Vagina (tissue), 2 donors: ENCODE measurements around the gene PIK3R3. TPM values are rescaled to one million over a fixed set of nuclear protein-coding genes. Genes with fewer than 3 reads are reported as not detected.

ENCODE experiments used
- DNase-seq, 2 donors: peaks; one replicate each; pipeline ENCODE4 v3.0.0-alpha.2; 2017; ENCODE audit errors: extremely low spot score in 2 of 2
- H3K27ac ChIP-seq: fragments of 200-600 bp; sonication (generic); one replicate; pipeline ENCODE4 v1.5.1; 2019
- H3K27me3 ChIP-seq: fragments of 200-600 bp; sonication (generic); one replicate; pipeline ENCODE4 v1.5.1; 2019
- H3K36me3 ChIP-seq, 2 donors: fragments of 200-600 bp; sonication (generic); one replicate each; pipeline ENCODE4 v1.5.1; 2017 to 2019
- H3K4me1 ChIP-seq: fragments of 200-600 bp; sonication (generic); one replicate; pipeline ENCODE4 v1.5.1; 2019
- H3K4me3 ChIP-seq, 2 donors: fragments of 200-600 bp; sonication (generic); 1 replicate in 1 of 2; 2 replicates in 1 of 2; pipeline ENCODE4 v1.5.1; 2016 to 2019
- H3K9me3 ChIP-seq: fragments of 200-600 bp; sonication (generic); one replicate; pipeline ENCODE4 v1.5.1; 2019
- POLR2A ChIP-seq, 2 donors: fragments of 450-650 bp; IDR thresholded peaks; one replicate each; pipeline ENCODE4 v1.6.1; 2017; ENCODE audit warnings: antibody characterized with exemption in 2 of 2, mild to moderate bottlenecking in 2 of 2, moderate library complexity in 2 of 2
- POLR2AphosphoS5 ChIP-seq, 2 donors: sonication (generic); formaldehyde crosslinking; IDR thresholded peaks; one replicate each; pipeline ENCODE4 v1.9.0; 2017; ENCODE audit warnings: antibody characterized with exemption in 2 of 2, mild to moderate bottlenecking in 2 of 2, low read depth in 1 of 2; ENCODE audit not compliant: insufficient read depth in 1 of 2
- intact Hi-C: fragments of 100-400 bp; cut with DNase I; formaldehyde crosslinking; loops from one replicate; pipeline ENCODE4 v1.15.1; 2023
- total RNA-seq: library from RNA; depleted of rRNA; stranded (reverse); fragments of >200 nt; gene quantifications from one replicate; pipeline ENCODE4 v1.2.3, GENCODE V29; 2016
- TF ChIP-seq, protein P1 (sequence below), 3 experiments: fragments of 450-650 bp in 2 of 3; fragments of 200-600 bp in 1 of 3; sonication (generic) in 1 of 3; IDR thresholded peaks; one replicate each; pipeline ENCODE4 v1.5.1; 2017 to 2019; ENCODE audit warnings: antibody characterized with exemption in 3 of 3, mild to moderate bottlenecking in 2 of 3, moderate library complexity in 2 of 3

The PIK3R3 gene
- total RNA-seq, 1 donor from 2014 or later = 27.0 TPM

- H3K4me1 ChIP-seq = no peaks in the 10 kb centered on the region
- H3K27me3 ChIP-seq = no peaks in the 10 kb centered on the region
- no peak overlapping the region for H3K4me3 ChIP-seq
- intact Hi-C loops = no loop called here
- H3K36me3 ChIP-seq = peaks cover 0 to 18% of the 10 kb centered on the region in 2 donors
- no peak overlapping the region for H3K27ac ChIP-seq
- no peaks in the 10 kb centered on the region for H3K9me3 ChIP-seq
- TF ChIP-seq, protein P1, sequence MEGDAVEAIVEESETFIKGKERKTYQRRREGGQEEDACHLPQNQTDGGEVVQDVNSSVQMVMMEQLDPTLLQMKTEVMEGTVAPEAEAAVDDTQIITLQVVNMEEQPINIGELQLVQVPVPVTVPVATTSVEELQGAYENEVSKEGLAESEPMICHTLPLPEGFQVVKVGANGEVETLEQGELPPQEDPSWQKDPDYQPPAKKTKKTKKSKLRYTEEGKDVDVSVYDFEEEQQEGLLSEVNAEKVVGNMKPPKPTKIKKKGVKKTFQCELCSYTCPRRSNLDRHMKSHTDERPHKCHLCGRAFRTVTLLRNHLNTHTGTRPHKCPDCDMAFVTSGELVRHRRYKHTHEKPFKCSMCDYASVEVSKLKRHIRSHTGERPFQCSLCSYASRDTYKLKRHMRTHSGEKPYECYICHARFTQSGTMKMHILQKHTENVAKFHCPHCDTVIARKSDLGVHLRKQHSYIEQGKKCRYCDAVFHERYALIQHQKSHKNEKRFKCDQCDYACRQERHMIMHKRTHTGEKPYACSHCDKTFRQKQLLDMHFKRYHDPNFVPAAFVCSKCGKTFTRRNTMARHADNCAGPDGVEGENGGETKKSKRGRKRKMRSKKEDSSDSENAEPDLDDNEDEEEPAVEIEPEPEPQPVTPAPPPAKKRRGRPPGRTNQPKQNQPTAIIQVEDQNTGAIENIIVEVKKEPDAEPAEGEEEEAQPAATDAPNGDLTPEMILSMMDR (IDR thresholded peaks at IDR 0.05) = no peak
- no peak for TF ChIP-seq POLR2AphosphoS5 (IDR thresholded peaks at IDR 0.05; ENCODE audit: insufficient read depth in 1 of 2, low read depth in 1 of 2)
- no peak for TF ChIP-seq POLR2A (IDR thresholded peaks at IDR 0.05)
- DNase-seq = no peak
These were observed 118.8 kb downstream of the PIK3R3 start for GRCh38 chr1:46013581-46013980.

- DNase-seq = no peak
- TF ChIP-seq POLR2A (IDR thresholded peaks at IDR 0.05) = no peak
- no peak for TF ChIP-seq POLR2AphosphoS5 (IDR thresholded peaks at IDR 0.05; ENCODE audit: insufficient read depth in 1 of 2, low read depth in 1 of 2)
- TF ChIP-seq, protein P1 (IDR thresholded peaks at IDR 0.05) = no peak
- no peaks in the 10 kb centered on the region for H3K9me3 ChIP-seq
- H3K4me3 ChIP-seq = no peak overlapping the region
- no peaks in the 10 kb centered on the region for H3K4me1 ChIP-seq
- H3K27ac ChIP-seq = no peak overlapping the region
- H3K27me3 ChIP-seq = no peaks in the 10 kb centered on the region
- intact Hi-C loops = no loop called here
- peaks cover 0 to 31% of the 10 kb centered on the region in 2 donors for H3K36me3 ChIP-seq
These were observed 120.2 kb downstream of the PIK3R3 start for GRCh38 chr1:46012236-46012635.

DNA sequence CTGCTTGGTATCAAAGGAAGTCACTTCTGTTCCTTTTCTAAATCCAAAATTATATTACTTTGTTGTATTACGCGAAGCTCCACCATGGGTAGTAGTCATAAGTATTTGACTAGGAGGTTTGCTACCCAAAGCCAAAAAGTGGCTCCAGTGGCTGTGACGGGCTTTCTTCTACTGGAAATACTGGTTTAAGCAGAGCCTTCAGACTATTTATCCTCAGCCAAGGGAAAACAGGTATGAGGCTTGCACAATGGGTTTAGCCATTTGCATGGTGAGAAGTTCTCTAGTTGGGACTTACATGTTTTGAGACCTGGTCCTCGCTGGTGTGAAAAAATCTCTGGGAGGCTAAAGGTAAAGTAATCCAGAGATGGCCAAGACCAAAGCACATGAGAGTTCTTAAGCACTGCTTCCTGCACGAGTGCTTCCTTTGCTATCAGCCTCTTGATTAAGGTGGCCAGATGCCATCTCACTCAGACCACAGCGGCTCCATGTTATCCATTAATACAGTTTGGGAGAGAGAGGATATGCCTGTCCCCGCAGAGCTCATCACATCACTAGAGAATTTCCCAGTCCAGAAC is 121.2 kb downstream of the PIK3R3 start:
- Histone ChIP-seq H3K9me3 (no peaks in the 10 kb centered on the region), H3K36me3 (peaks cover 0 to 33% of the 10 kb centered on the region in 2 donors), H3K27me3 (no peaks in the 10 kb centered on the region), H3K27ac (no peak overlapping the region), H3K4me3 (no peak overlapping the region), H3K4me1 (no peaks in the 10 kb centered on the region)
- peak; percentile 64 to 69 for DNase-seq
- no peak for TF ChIP-seq POLR2A (IDR thresholded peaks at IDR 0.05)
- no peak for TF ChIP-seq POLR2AphosphoS5 (IDR thresholded peaks at IDR 0.05; ENCODE audit: insufficient read depth in 1 of 2, low read depth in 1 of 2)
- TF ChIP-seq, protein P1 (IDR thresholded peaks at IDR 0.05) = no peak
- intact Hi-C loops = no loop called here

- no peaks in the 10 kb centered on the region for H3K4me1 ChIP-seq
- TF ChIP-seq, protein P1 (IDR thresholded peaks at IDR 0.05) = no peak
- TF ChIP-seq POLR2AphosphoS5 (IDR thresholded peaks at IDR 0.05; ENCODE audit: insufficient read depth in 1 of 2, low read depth in 1 of 2) = no peak
- peaks cover 0 to 39% of the 10 kb centered on the region in 2 donors for H3K36me3 ChIP-seq
- no peaks in the 10 kb centered on the region for H3K9me3 ChIP-seq
- H3K27ac ChIP-seq = no peak overlapping the region
- intact Hi-C loops = no loop called here
- no peak overlapping the region for H3K4me3 ChIP-seq
- peak in 1 of 2 donors; percentile 58 for DNase-seq
- H3K27me3 ChIP-seq = no peaks in the 10 kb centered on the region
These were observed 121.8 kb downstream of the PIK3R3 start for GRCh38 chr1:46010611-46011010.

GRCh38 chr1:46008585-46008984 is 123.8 kb downstream of the PIK3R3 start:
- intact Hi-C loops = no loop called here
- H3K4me1 ChIP-seq = no peaks in the 10 kb centered on the region
- peaks cover 0 to 39% of the 10 kb centered on the region in 2 donors for H3K36me3 ChIP-seq
- TF ChIP-seq POLR2AphosphoS5 (IDR thresholded peaks at IDR 0.05; ENCODE audit: insufficient read depth in 1 of 2, low read depth in 1 of 2) (no peak), POLR2A (IDR thresholded peaks at IDR 0.05) (no peak)
- TF ChIP-seq, protein P1 (IDR thresholded peaks at IDR 0.05) = no peak
- H3K27ac ChIP-seq = no peak overlapping the region
- H3K4me3 ChIP-seq = no peak overlapping the region
- H3K27me3 ChIP-seq = no peaks in the 10 kb centered on the region
- DNase-seq = peak in 1 of 2 donors; percentile 6
- H3K9me3 ChIP-seq = no peaks in the 10 kb centered on the region
